ENCODE results near the gene GPRC5C.
A peak's percentile ranks its signal among the peaks of the same experiment; 100 is the strongest.

The GPRC5C gene

GRCh38 chr17:74430385-74430705, 1.5 kb upstream of the GPRC5C start:
- peak overlapping the region; percentile 99 for H3K27ac ChIP-seq
- DNase-seq (ENCODE audit: low spot score), result no peak
- ChIA-PET POLR2A (ENCODE audit: low non-redundant PET) (interaction anchor here (0.6 kb wide), 1 partner anchor 44 kb away, joined by 3 read pairs; no protein-coding TSS in a partner anchor), CTCF (interaction anchor here (0.7 to 1.4 kb wide), 5 partner anchors 27 to 99 kb away, joined by 3 to 8 read pairs (median 3); no protein-coding TSS in a partner anchor)
- no peak for TF ChIP-seq CTCF (conservative IDR thresholded peaks at IDR 0.05; ENCODE audit: low read depth)

GRCh38 chr17:74430706-74431567, 951 bp upstream of the GPRC5C start:
- peak overlapping the region; percentile 99 for H3K27ac ChIP-seq
- DNase-seq (ENCODE audit: low spot score), result peak; percentile 88
- no peak for TF ChIP-seq CTCF (conservative IDR thresholded peaks at IDR 0.05; ENCODE audit: low read depth)
- ChIA-PET CTCF (interaction anchor here (0.7 to 1.4 kb wide), 6 partner anchors 14 to 100 kb away, joined by 3 to 8 read pairs (median 4); no protein-coding TSS in a partner anchor), POLR2A (ENCODE audit: low non-redundant PET) (interaction anchor here (0.6 kb wide), 2 partner anchors 20 to 44 kb away, joined by 3 read pairs; no protein-coding TSS in a partner anchor)

GRCh38 chr17:74432424-74432690, 469 bp downstream of the GPRC5C start:
- peak overlapping the region; percentile 99 for H3K27ac ChIP-seq
- TF ChIP-seq CTCF (conservative IDR thresholded peaks at IDR 0.05; ENCODE audit: low read depth), result no peak
- no peak for DNase-seq (ENCODE audit: low spot score)
- CTCF ChIA-PET, result no interaction called here
- POLR2A ChIA-PET (ENCODE audit: low non-redundant PET), result no interaction called here

GRCh38 chr17:74432766-74433391, 991 bp downstream of the GPRC5C start:
- ChIA-PET POLR2A (ENCODE audit: low non-redundant PET) (no interaction called here), CTCF (interaction anchor here (1.1 kb wide), 1 partner anchor 54 kb away, joined by 3 read pairs; no protein-coding TSS in a partner anchor)
- H3K27ac ChIP-seq, result peak overlapping the region; percentile 99
- no peak for DNase-seq (ENCODE audit: low spot score)
- no peak for TF ChIP-seq CTCF (conservative IDR thresholded peaks at IDR 0.05; ENCODE audit: low read depth)

- peak overlapping the region; percentile 99 for H3K27ac ChIP-seq
- ChIA-PET POLR2A (ENCODE audit: low non-redundant PET) (no interaction called here), CTCF (interaction anchor here (1.1 kb wide), 1 partner anchor 54 kb away, joined by 3 read pairs; no protein-coding TSS in a partner anchor)
- no peak for TF ChIP-seq CTCF (conservative IDR thresholded peaks at IDR 0.05; ENCODE audit: low read depth)
- no peak for DNase-seq (ENCODE audit: low spot score)
Observed at GRCh38 chr17:74433421-74434121, 1.7 kb downstream of the GPRC5C start.

- TF ChIP-seq CTCF (conservative IDR thresholded peaks at IDR 0.05; ENCODE audit: low read depth), result no peak
- ChIA-PET POLR2A (ENCODE audit: low non-redundant PET) (no interaction called here), CTCF (interaction anchor here (0.7 to 2.1 kb wide), 2 partner anchors 17 to 164 kb away, joined by 4 to 11 read pairs; no protein-coding TSS in a partner anchor)
- no peak for DNase-seq (ENCODE audit: low spot score)
- no peak overlapping the region for H3K27ac ChIP-seq
Observed at GRCh38 chr17:74435775-74436359, 4.0 kb downstream of the GPRC5C start.

Data from RWPE1 (cell line).